Stimulated activated CD4-positive, alpha-beta T cell treated with anti-CD3 and anti-CD28 coated beads, Interleukin-12 subunit alpha, Interleukin-12 subunit beta, amount 100 ng/mL, for 4 hours (primary cell): Measurements from ENCODE around the gene VPS72.
A peak's percentile ranks its signal among the peaks of the same experiment; 100 is the strongest.

Experiments used
- DNase-seq: peaks from one replicate; pipeline ENCODE4 v3.0.0-alpha.2; 2020

Gene VPS72

DNA sequence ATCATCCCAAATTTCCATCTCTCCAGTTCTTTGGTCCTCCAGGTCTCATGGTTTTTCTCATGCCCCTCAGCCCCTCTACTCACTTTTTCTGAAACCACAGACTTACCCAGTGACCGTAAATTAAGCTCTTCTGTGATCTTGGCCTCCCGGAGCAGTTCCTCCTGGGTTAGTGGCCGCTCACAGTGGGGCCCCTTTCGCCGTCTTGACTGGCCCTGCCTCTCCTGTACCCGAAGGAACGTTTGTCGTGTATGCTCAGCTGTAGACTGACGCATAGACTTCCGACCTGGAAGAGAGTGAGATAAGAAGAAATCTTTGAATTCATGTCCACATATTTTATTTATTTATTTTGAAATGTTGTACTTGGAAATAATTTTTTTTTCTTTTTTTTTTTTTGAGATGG, 5.8 kb downstream of the VPS72 start:
- DNase-seq = no peak

DNA sequence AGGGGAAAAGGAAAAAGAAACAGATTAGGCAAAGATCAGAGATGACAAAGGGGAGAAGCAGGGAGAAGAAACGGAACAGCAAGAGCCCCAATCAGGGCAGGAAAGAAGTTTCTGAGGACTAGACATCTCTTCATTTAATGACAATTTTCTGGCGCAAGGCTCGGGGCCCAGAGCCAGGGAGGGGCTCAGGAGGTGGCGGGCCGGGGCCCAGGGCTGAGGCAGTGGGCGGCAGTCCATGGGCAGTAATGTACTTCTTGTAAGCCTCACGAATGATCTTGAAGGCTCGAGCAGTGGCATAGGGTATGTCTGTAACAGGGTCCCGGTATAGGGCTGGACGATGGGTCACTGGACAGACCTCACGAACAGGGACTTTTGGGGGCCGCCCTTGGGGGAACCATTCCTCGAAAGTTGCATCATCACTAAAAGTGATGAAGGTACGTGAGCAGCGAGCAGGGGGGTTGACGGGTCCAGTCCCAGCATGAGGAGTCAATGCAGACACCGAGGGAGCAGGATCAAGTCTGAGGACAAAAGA, 13.4 kb downstream of the VPS72 start:
- no peak for DNase-seq

DNA sequence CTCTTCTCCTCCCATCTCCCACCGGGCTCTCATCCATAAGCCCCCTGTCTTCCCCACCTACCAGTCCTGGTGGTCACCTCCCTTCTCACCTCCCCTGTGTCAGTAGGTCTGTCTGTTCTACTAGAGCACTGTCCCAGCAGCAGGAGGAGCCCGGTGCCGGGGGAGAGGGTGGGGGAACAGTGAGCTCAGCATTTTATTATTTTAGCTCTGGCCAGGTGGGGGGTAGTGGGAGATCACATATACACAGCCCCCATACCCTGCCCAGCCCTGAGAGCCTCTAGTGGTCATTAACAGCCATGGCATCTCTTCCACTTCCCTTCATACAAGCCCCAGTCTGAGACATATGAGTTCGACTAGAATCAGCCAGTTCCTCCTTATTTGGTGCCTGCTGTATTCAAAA, 14.1 kb downstream of the VPS72 start, which contains the start of gene TMOD4:
Gene TMOD4 (minus strand): TSS at position 119 of the 400 bp plus-strand sequence. CDS start 1,106 bp downstream, outside the sequence.
- no peak for DNase-seq

DNA sequence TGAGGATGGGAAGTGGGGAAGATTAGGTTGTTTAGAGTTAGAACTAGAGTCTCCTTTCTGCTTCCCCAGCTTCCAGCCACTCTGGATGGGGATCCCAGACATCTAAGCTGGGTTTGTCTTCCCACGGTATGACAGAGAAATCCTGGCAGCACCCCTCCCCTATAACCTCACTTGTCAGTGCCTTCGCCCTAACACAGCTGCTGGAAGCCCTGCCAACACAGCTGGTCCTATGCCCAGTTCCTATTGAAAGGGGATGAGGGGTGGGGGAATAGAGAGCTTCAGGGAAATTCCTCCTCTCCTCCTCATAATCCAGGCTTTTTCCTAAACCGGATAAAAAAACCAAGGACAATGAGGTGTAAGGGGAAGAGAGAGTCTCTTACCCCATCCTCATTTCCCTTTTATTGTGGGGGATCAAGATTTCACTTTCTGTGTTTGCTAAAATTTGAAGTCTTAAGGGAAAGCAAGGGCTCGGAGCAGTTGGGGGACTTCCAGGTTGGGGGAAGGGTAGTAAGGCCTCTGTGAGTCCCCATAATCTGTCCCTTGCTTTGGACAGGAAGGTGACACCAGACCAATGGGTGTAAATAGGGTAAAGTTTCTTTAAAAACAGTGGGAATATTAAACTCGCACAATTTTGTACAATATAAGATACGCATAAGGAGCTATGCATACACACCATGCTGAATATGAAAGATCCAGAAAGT, 14.8 kb downstream of the VPS72 start:
- DNase-seq = no peak

DNA sequence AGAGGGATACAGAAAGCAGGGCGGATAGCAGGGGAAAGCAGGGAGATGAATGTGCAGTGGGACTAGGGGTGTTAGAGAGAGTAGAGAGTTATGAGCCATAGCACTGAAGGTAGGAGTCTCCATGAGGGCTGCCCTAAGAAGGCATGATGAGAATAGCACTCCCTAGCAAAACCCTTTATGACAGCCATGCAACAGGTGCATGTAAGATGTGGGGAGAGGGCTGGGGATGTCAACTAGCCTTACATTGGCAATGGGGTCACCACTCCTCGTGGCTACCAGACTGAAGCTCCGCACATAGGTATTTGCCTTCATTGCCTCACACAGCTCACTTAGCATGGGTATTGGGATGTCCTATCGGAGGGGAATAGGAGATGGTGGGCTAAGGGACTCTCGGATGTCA, 18.8 kb downstream of the VPS72 start:
- no peak for DNase-seq

DNA sequence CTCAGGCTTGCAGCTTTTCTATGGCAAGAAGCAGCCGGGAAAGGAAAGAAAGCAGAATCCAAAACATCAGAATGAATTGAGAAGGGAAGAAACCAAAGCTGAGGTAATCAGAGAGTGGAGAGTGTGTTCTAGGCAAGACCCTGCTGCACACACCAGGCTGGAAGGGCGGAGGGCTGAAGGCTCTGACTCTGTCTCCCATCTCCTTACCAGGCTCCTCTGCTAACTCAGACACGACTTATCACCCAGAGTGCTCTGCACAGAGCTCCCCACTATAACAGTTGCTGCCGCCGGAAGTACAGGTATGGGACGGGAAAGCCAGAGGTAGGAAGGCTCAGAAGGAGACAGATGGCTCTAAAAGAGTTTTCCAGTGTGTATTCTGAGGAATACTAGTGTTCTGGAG, 22.9 kb downstream of the VPS72 start:
- DNase-seq = no peak

DNA sequence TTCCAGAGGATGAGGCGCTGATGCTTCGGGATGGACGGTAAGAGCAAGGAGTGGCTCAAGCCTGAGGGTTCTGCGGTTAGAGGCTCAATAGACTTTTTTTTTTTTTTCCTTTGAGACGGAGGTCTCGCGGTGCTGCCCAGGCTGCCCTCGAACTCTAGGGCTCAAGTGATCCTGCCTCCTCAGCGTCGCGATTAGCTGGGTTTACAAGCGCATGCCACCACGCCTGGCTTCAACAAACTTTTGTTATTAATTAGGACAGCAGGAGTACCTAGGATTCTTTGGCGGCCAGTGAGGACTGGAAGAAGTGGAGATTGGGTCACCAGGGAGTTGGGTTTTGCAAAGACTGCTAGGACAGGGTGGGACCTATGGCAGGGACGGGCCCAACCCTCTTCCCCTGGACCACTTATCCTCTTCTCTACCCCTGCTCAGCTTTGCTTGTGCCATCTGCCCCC, 23.5 kb downstream of the VPS72 start:
- DNase-seq = no peak

DNA sequence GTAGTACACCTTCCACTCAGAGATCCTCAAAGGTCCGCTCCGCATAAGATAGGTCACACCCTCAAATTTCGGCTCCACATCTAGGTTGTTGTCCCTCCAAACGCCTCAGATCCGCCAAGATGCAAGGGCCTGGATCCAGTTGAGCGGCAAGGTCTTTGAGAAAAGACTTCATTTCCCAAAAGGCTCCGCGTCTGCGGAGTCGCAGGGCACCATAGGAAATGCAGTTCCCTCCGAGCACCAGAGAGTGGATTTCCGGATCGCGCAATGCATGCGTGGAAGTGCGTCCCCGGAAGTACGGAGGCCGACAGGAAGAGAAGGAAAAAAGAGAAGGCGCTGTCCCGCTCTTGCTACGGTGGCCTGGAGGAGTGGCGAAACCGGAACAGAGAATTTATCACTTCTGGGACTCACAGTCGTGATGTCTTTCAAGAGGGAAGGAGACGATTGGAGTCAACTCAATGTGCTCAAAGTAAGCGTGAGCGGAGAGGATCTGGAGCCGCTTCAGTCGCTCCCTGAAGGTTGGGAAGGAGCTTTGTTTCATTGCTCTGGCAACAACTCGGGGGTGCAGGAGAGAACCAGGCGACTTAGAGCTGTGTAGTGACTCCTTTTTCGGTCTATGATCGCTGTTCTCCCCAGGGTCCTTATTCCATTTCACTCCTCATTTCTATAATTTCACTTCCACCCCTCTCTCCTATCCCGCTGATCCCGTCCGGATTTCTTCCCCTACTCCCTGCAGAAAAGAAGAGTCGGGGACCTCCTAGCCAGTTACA, 24.1 kb downstream of the VPS72 start, which contains the start of the genes LYSMD1 and SCNM1:
Gene LYSMD1 (minus strand): TSS at position 165 of the 767 bp plus-strand sequence. CDS start 644 bp downstream, outside the sequence.
Gene SCNM1 (plus strand): TSS at position 407 of the 767 bp plus-strand sequence. CDS start 9 bp downstream, at position 416.
- DNase-seq = peak; percentile 90

DNA sequence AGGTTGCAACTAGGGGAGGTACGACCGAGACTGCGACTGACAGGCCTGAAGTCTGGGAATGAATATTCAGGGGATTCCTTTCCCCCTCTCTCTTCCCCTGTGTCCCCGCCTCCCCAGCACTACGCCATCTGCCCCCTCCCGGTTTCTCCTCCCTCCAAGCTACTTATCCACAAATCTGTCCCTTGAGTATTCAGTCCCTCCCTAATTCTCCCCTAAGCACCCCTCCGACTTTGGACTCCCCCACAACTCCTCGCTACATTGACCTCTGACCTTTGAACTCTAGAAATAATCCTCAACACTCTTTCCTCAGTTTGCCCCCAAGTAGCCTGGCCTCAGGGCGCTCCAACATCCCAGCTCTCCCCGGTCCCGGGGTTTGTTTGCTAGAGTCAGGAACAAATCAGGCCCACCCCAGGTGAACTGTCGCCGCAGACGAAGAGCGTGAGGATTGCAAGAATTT, 24.7 kb downstream of the VPS72 start:
- no peak for DNase-seq

DNA sequence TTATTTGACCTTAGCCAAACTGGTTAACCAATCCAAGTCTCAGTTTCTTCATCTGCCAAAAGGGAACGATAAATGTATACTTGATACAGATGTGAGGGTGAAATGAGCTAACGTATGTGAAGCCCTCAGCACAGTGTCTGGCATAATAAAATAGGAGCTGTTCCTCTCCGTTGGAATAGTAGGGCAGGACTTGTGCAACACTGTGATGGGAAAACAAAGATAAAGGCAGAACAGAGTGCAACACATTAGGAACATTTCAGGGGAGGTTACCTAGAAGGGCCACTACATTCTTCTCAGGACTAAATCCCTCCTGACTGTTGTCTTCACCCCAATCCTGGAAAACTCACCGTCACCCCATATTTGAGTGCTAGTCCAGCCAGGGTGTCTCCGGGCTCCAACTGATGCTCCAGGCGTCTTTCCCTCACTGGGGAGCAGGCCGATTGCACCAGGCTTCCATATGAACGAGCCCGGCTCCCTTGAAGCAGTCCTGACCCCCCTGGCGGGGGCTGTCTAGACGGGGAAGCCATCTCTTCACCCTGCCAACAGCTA, 25.2 kb downstream of the VPS72 start:
- DNase-seq = no peak

DNA sequence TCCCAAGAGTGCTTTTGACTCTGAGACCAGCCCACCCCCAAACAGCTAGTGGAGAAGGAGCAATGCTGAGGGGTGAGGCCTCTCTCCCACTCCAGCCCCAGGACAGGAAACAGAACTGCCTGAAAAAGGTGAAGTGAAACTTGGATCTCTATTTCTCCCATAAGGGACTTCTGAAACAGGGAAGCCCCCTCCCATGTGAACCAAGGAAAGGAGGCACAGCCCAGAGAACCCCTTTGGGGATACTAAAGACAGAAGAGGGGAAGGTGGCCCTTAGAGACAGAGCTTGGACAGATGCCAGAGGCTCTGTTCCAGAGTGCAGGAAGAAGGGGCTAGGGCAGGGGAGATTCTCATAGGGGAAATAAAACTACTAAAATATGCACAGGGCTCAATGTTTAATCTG, 30.6 kb downstream of the VPS72 start:
- DNase-seq = no peak

DNA sequence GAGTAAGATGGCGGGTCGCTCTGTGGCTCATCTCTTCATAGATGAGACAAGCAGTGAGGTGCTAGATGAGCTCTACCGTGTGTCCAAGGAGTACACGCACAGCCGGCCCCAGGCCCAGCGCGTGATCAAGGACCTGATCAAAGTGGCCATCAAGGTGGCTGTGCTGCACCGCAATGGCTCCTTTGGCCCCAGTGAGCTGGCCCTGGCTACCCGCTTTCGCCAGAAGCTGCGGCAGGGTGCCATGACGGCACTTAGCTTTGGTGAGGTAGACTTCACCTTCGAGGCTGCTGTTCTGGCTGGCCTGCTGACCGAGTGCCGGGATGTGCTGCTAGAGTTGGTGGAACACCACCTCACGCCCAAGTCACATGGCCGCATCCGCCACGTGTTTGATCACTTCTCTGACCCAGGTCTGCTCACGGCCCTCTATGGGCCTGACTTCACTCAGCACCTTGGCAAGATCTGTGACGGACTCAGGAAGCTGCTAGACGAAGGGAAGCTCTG, 31.2 kb downstream of the VPS72 start:
- DNase-seq = no peak

DNA sequence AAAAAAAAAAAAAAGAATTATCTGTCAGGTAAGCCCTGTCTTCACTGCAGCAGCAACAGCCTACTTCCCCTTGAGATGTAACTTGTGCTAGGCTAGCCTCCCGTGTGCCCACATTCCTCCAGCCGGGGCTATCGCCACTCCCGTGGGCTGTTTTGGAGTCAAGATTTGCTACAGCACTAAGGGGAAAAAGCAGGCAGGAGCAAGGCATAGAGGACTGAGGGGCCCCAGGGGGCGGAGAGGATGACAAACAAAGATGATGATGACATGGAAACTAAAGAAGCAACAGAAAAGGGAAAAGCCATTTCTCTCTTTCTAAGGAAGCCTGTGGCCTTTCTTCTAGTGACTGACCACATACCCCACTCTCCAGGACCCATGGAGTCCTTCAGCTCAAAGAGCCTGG, 31.7 kb downstream of the VPS72 start:
- peak; percentile 50 for DNase-seq

DNA sequence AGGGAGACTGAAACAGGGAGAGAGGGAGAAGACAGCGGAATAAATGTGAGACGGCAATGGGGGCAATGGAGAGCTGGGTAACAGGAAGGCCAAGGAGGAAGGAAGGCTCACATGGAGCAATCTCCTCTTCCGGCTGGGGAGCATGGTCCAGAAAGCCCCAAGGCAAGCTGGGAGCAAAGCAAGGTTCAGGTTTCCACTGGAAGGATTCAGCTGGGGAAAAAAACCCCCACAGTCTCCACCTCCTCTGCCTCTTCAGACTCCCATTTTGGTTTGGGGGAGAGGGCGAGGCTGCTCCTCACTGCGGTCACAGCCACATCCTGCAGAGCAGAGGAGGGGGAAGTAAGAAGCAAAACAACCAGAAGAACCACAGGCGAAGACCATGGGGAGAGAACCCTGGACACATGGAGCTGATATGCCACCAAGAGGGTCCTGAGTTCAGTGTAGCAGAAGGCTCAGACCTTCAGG, 32.9 kb downstream of the VPS72 start:
- DNase-seq = no peak

DNA sequence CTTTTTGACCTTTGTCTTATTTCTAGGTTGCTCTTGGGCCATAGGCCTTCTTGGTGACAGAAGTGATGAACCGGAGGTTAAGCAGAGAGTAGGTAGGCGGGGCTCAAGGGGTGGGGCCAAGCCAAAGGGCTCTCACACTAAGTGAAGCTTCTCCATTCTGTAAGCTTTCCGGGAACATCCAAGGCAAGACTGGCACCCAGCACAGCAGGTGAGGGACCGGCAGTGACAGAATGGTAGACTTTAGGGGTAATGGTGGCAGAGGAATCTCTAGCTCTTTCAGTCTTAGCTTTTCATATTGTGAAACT, 33.5 kb downstream of the VPS72 start, which contains the start of gene TNFAIP8L2:
Gene TNFAIP8L2 (plus strand): TSS at position 135 of the 305 bp plus-strand sequence. CDS start 2,049 bp downstream, outside the sequence.
- peak; percentile 73 for DNase-seq

DNA sequence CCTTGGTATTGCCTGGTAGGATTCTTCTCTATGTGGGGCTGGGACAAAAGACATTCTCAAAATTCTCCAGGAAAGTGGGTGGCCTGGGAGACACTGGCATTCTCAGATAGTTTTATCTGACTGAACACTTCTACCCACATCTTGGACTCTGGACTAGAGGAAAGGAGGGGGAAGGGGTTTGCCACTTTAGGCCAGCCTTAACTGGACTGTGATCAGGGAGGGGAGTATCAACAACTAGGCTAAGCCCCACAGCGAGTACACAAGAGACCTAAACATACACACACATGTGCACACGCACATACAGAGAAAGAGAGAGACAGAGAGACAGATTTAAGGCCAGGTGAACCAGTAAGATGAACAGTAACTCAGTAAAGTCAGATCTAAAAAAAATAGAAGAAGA, 42.3 kb downstream of the VPS72 start:
- no peak for DNase-seq

DNA sequence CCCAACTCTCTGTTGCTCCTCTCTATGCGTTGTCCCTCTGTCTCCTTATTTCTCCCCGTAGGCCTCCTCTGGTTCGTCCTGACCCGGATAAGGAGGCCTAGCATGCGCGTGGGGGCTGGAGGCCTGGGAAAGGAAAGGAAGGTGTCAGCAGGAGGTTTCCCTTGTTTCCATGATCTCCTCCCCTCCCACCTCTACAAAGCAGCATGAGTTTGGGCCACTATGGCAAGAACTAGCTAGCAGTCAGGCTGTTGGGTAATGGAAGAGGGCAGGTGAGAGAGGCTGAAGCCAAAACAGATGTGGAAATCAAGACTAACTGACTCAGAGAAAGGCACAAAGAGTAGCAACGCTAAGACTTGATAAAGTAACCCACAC, 42.9 kb downstream of the VPS72 start:
- DNase-seq = no peak

DNA sequence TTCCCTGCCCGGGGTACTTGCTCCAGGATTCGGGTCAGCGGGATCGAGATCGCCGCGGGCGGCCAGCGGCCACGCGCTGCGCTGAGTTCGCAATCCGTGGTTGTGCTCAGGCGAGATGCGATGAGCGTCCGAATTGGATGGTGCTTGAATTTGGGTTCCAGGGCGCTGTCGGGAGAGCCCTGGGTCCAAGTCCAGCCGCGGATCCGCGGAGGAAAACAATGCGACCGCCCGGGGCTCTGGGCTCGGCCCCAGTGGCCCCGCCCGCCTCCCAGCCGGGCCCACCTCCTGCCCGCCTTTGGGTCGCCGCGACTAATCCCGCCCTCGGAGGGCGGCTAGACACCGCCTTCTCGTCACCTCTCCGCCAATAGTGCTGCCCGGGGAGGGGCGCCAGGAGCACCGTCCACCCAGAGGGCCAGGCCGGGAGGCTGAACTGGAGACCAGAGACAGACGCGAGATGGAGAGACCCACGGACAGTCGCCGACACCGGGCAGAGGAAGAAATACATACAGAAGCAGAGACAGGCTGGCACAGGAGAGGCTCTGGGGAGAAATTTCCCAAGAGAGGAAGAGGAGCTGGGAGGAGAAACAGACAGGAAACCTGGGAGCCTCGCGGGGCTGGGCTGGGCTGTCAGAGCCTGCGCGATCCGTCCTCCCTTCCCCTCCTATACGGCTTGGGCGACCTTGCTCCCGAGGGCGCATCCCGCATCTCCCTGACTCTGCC, 43.4 kb downstream of the VPS72 start, which contains the start of gene SEMA6C:
Gene SEMA6C (minus strand): TSS at position 220 of the 720 bp plus-strand sequence. CDS start 4,010 bp downstream, outside the sequence.
- DNase-seq = peak; percentile 84

DNA sequence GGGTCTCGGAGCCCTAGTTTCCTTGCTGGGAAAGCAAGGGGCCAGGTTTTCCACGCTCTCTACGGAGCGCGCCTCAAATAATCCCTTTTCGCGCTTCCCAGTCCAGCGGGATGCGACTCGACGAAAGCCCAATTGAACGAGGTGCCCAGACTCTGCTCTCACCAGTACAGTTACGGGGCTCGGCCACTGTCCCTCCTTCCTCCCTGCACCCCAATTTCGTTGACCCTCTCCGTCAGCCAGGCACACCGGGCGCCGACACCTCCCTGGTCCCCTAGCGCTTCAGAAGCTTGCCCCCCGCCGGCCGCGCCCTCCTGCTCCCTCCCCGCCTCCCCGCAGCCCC, 44.0 kb downstream of the VPS72 start:
- no peak for DNase-seq

DNA sequence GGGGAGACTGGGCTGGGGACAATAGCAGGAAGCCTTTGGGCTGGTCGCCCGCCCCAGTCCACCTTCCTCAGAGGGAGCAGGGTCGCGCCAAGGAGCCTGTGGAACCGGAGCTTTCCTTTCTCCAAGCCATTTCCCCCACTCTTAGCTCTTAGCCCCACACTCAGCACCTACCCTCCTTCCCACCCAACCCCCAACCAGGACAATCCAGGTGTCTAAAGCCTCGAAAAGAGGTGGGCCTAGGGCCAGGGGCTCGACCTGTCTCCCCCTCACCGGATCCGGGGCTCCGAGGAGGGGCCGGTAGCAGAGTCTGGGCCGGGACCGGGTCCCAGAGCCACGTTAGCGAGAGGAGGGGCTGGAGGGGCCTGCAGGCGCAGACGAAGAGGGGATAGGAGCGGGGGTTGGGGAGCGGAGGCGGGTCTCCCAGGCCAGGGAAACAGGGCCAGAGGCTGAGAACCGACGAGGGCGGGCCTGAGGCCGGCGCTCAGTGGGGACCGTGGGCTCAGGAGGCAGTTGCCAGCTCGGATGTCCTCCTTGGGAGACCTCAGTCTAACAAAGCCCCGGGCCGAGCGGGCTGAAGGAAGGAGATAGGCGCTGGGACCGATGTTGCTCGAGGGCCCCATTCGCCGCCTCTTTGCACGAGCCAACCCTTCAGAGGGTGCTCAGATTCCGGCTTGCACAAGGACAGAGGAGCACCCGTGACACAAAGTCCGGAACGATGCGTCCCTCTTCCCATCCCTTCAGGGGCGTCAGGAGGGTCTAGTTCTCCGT, 44.5 kb downstream of the VPS72 start:
- no peak for DNase-seq

DNA sequence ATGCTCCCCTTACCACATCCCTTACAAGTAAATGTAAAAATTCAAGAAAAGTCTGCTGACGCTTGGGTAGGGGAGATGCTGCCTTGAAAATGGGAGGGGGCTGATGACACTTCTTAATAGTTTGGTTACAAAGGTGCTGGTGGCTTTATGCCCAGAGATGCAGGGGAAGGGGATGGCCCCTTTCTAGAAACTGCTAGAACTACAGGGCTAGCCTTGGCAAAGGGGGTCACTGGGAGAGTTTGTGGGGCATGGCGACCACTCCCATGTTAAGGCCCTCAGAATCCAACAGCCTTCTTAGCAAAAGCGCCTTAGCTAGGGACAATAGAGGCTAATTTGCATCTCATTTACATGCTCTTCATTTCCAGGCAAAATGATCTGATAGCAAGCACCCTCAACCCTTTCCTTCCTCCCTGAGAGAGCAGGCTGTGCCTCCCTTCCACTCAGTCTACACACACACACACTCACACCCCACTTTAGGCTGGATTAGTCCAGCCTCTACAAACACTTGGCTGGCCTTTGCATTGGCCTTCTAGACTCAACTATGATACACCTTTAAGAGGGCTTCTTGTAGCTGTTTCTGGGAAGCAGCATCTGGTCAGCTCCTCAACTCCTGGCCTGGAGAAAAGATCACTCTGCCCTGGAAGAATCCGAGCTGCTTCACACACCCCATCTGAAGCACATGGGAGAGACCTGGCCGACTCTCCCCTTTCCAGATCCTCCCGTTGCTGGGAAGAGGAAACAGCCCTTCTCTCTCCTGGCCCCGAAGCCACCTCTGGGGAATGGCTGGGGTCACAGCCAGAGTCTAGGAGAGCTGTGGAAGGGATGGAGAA, 45.3 kb downstream of the VPS72 start:
- DNase-seq = no peak
